Suprapubic skin (tissue), 3 donors: ENCODE measurements around the gene ACTC1.

ENCODE experiments used
- CTCF ChIP-seq, 2 donors: fragments of 200-600 bp in 1 of 2; fragments of 450-650 bp in 1 of 2; sonication (generic) in 1 of 2; IDR thresholded peaks; one replicate each; pipeline ENCODE4 v1.5.1; 2016 to 2019; ENCODE audit warnings: antibody characterized with exemption in 2 of 2, mild to moderate bottlenecking in 1 of 2, moderate library complexity in 1 of 2
- POLR2AphosphoS5 ChIP-seq, 3 donors: sonication (generic); formaldehyde crosslinking; IDR thresholded peaks; one replicate each; pipeline ENCODE4 v1.6.1; 2017; ENCODE audit warnings: antibody characterized with exemption in 3 of 3

GRCh38 chr15:34782901-34783300, 12.4 kb downstream of the ACTC1 start:
- TF ChIP-seq POLR2AphosphoS5 (IDR thresholded peaks at IDR 0.05) = no peak
- no peak for TF ChIP-seq CTCF (IDR thresholded peaks at IDR 0.05)
